Measurements from ENCODE around the gene CDC5L.

GRCh38 chr6:44442236-44442635, 54.7 kb downstream of the CDC5L start:
- no peak for TF ChIP-seq POLR2AphosphoS5 (IDR thresholded peaks at IDR 0.05; ENCODE audit: low read depth, low read length)
- no peak for TF ChIP-seq POLR2A (IDR thresholded peaks at IDR 0.05; ENCODE audit: low read depth, low read length)
- no peak for TF ChIP-seq PAX5 (IDR thresholded peaks at IDR 0.05; ENCODE audit: insufficient read depth, low read length, severe bottlenecking)
- TF ChIP-seq TAF1 (IDR thresholded peaks at IDR 0.05; ENCODE audit: low read depth, low read length) = no peak
- TF ChIP-seq SPI1 (IDR thresholded peaks at IDR 0.05; ENCODE audit: low read depth, low read length) = no peak
